NCI-H748 treated with DMSO at 0.1 percent for 48 hours (cell line): ENCODE measurements around the gene RGL1.

ENCODE experiments used
- DNase-seq: peaks from one replicate; lab custom pipeline; 2025; lab: John Stamatoyannopoulos, UW

RGL1 gene

DNA sequence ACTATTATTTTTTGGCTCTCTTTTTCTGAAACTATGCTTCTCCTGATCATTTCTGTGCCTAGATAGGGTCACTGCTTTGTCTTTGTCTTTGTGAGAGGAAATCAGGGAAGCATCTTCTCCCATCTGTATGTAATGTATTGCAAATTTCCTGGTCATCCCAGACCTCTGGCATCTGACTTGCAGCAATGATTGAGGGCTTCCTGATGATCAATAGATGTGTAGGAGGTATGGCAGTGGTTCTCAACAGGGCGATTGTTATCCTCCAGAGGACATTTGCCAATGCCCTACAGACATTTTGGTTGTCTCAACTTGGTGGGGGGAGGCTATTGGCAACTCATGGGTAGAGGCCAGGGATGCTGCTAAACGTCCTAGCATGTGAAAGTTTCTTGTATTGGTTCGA lies 64.7 kb downstream of the RGL1 start:
- DNase-seq, result no peak

DNA sequence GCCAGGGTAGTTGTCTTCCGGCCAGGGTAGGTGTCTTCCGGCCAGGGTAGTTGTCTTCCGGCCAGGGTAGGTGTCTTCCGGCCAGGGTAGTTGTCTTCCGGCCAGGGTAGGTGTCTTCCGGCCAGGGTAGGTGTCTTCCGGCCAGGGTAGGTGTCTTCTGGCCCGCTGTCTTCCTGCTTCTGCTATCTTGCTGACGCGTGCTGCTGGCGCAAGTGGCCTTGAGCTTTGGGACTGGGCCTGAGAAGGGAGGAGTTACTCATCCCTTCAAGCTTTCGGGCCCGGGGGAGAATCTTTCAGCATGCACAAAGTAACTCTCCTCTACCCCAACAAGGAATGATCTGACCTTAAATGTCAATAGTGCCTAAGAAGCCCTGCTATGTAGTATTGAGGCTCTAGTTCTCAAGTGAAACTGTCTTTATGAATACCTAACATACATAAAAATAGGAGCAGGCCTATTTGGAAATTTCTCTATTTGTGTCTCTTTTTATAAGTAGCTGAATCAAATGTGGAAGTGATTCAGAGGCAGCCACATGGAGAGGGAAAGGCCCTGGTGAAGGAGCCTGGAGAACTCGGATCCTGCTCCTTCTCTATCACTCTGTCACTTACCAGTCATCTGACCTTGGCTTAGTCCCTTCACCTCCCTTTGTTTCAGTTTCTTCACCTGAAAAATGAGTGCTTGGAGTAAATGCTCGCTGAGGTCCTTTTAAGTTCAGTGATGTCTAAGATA lies 65.6 kb downstream of the RGL1 start:
- DNase-seq, result no peak

DNA sequence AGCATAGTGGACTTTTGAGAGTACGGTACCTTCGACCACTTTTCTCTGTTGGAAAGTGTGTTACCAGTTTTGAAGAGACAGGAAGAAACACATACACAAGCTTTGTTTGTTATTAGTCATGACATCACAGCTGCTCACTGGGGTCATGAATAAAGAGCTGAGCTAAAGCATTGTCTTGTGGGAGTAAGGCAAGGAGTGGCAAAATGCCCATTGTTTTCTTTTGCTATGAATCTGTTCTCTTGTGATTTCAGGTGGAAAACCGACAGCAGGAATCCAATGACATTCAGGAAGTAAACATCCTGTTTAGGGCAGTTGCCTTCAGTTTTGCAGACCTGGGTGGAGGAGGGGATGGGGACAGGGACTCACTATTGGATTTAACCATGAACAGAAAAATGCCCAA lies 66.2 kb downstream of the RGL1 start:
- no peak for DNase-seq

GRCh38 chr1:183871601-183872000 lies 66.7 kb downstream of the RGL1 start:
- DNase-seq, result no peak

GRCh38 chr1:183872403-183872802 lies 67.5 kb downstream of the RGL1 start:
- no peak for DNase-seq

GRCh38 chr1:183873642-183874041 lies 68.7 kb downstream of the RGL1 start:
- DNase-seq, result no peak

GRCh38 chr1:183876309-183876708 lies 71.4 kb downstream of the RGL1 start:
- no peak for DNase-seq

DNA sequence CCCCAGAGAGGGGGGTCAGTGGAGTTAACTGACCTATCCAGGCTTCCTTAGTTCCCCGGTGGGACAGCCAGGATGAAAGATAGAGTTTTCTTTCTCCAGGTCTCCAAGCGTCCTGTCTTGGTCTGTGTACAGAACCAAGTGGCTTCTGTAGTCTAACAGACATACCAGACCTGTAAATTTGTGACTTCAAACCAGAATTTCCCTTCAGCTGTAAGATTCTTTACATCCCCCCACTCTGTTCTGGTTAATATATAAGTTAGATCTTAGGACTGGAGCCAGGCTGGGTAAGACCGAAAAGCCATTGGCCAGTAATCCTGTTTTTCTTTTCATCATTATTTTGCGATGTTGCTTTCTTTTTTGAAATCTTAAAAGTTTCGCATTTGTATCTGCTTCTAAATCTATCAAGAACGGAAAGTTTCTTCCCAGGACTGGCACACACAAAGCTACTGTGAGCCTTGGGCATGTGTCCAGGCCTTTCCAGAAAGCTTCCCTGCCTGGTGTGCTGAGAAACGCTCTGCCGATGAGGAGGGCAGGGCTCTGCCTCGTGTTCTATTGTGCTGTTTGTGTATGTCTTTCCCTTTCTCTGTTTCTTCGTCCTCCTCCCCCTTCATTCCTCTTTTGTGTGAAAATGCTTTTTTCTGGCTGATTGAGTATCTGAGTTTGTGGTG lies 72.3 kb downstream of the RGL1 start:
- DNase-seq, result no peak

GRCh38 chr1:183879494-183879893 lies 74.6 kb downstream of the RGL1 start:
- no peak for DNase-seq

- no peak for DNase-seq
These were observed 75.0 kb downstream of the RGL1 start for GRCh38 chr1:183879966-183880365.

- no peak for DNase-seq
These were observed 75.8 kb downstream of the RGL1 start for GRCh38 chr1:183880531-183881243.

GRCh38 chr1:183881387-183882131 lies 76.6 kb downstream of the RGL1 start:
- no peak for DNase-seq

DNA sequence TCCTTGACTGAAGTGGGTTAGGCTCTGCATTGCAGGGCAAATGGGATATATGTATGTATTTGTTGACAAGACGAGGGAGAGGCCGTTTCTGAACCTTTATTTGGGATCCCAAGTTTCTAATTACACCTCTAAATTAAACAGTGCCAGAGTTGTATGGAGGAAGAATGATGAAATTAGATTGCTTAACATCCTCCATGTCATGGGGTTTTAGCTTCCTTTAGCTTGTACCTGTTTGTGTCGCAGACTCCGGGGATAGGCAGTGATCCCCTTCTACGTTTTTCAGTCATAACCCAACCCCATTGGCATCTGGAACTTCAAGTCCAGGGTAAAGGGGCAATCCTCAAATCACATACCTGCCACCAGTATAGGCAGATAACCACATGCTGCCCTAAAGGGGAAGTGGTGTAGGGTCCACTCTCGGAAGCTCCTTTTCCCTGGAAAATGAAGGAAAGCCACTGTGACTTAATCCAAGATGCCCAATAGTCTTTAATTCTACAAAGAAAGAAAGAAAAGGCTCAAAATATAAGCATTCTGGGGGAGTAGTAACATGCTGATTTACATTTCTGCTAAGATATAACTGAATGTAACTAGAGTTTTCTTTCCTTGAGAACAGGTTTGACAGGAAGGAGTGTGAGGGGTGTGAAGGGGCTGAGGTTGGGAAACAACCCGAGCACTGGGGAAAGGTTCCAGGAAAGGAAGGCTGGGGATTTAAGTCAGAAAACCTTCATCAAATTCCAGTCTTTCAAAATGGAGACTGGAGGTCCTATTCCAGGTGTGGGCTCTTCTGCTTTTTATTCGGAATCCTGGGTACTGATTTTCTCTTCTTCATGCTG lies 77.6 kb downstream of the RGL1 start:
- DNase-seq, result no peak

DNA sequence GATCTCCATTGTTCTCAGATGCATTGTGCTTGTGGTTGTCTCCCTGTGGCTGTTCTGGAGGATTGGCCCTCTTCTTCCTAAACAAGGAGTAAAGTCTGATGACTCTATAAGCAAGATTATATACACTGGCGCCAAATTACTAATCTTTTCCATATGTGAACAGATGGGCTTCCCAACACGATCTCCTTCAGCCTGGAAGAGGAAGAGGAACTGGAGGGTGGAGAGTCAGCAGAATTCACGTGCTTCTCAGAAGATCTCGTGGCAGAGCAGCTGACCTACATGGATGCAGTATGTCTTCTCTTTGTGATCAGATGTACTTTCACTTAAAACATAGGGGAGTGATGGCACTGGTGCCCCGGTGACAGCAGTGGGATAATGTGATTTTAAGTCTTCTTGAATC lies 78.7 kb downstream of the RGL1 start:
- DNase-seq, result no peak

DNA sequence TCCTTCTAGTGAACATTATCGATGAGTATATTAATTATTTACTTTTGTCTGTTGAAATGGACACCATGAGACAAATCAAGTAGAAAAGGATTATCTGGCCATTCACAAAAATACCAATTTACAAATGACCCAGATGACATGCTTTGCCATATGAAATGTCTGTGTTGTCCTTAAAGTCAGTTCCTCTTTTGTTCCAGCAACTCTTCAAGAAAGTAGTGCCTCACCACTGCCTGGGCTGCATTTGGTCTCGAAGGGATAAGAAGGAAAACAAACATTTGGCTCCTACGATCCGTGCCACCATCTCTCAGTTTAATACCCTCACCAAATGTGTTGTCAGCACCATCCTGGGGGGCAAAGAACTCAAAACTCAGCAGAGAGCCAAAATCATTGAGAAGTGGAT lies 79.6 kb downstream of the RGL1 start:
- no peak for DNase-seq

- DNase-seq, result no peak
These were observed 80.3 kb downstream of the RGL1 start for GRCh38 chr1:183885142-183885735.

GRCh38 chr1:183886083-183886828 lies 81.3 kb downstream of the RGL1 start:
- no peak for DNase-seq

GRCh38 chr1:183886853-183887252 lies 81.9 kb downstream of the RGL1 start:
- DNase-seq, result no peak

- no peak for DNase-seq
These were observed 83.2 kb downstream of the RGL1 start for GRCh38 chr1:183887826-183888819.
